Ascending aorta (tissue), 2 donors: ENCODE results near the gene STXBP1. TPM values are rescaled to one million over a fixed set of nuclear protein-coding genes. Genes with fewer than 3 reads are reported as not detected.

Experiments
- DNase-seq, 2 donors: peaks; one replicate each; pipeline ENCODE4 v3.0.0-alpha.2; 2019; ENCODE audit warnings: low spot score in 2 of 2
- H3K27ac ChIP-seq, 2 donors: fragments of 200-600 bp; sonication (generic); one replicate each; pipeline ENCODE4 v1.5.1; 2016 to 2017; ENCODE audit warnings: mild to moderate bottlenecking in 1 of 2
- H3K27me3 ChIP-seq: fragments of 200-600 bp; sonication (generic); one replicate; pipeline ENCODE4 v1.5.1; 2017
- H3K36me3 ChIP-seq, 2 donors: fragments of 200-600 bp; sonication (generic); one replicate each; pipeline ENCODE4 v1.5.1; 2016
- H3K4me1 ChIP-seq, 2 donors: fragments of 200-600 bp; sonication (generic); one replicate each; pipeline ENCODE4 v1.5.1; 2016 to 2017; ENCODE audit warnings: mild to moderate bottlenecking in 1 of 2
- H3K4me3 ChIP-seq, 2 donors: fragments of 200-600 bp; sonication (generic); one replicate each; pipeline ENCODE4 v1.5.1; 2016 to 2017; ENCODE audit warnings: mild to moderate bottlenecking in 1 of 2
- H3K9me3 ChIP-seq, 2 donors: fragments of 200-600 bp; sonication (generic); one replicate each; pipeline ENCODE4 v1.5.1; 2016
- CTCF ChIP-seq, 3 experiments: fragments of 200-600 bp in 2 of 3; fragments of 450-650 bp in 1 of 3; sonication (generic) in 2 of 3; IDR thresholded peaks; one replicate each; pipeline ENCODE4 v1.5.1; 2016 to 2019; ENCODE audit warnings: antibody characterized with exemption in 3 of 3, mild to moderate bottlenecking in 1 of 3, moderate library complexity in 1 of 3
- intact Hi-C: fragments of 100-400 bp; cut with DNase I; formaldehyde crosslinking; loops from one replicate; pipeline ENCODE4 v1.15.1; 2023
- total RNA-seq: library from RNA; depleted of rRNA; stranded (reverse); fragments of >200 nt; gene quantifications from one replicate; pipeline ENCODE4 v1.1.0, GENCODE V29; 2016

Gene STXBP1
- total RNA-seq, 1 donor from 2014 or later, result 29.3 TPM

- Histone ChIP-seq H3K4me1 (peaks cover 24 to 47% of the 10 kb centered on the region in 2 donors), H3K36me3 (no peaks in the 10 kb centered on the region), H3K27ac (peak overlapping the region; percentile 94 to 96), H3K4me3 (peak overlapping the region; percentile 97 to 99), H3K27me3 (no peaks in the 10 kb centered on the region), H3K9me3 (no peaks in the 10 kb centered on the region)
- intact Hi-C loops, result loop anchor here (1.0 to 2.0 kb wide), 2 partner anchors 10 to 16 kb away; no protein-coding TSS in a partner anchor
- no peak for TF ChIP-seq CTCF (IDR thresholded peaks at IDR 0.05)
- DNase-seq, result peak; percentile 41 to 91
Measured at GRCh38 chr9:127568971-127569885, 42.8 kb upstream of the STXBP1 start.

GRCh38 chr9:127569886-127570401 lies 42.1 kb upstream of the STXBP1 start:
- H3K4me3 ChIP-seq, result peak overlapping the region; percentile 97 to 99
- peak overlapping the region; percentile 94 to 96 for H3K27ac ChIP-seq
- peak in 1 of 2 donors; percentile 74 for DNase-seq
- intact Hi-C loops, result loop anchor here (1.0 to 10.0 kb wide), 3 partner anchors 9 to 345 kb away; no protein-coding TSS in a partner anchor
- no peaks in the 10 kb centered on the region for H3K27me3 ChIP-seq
- peaks cover 30 to 54% of the 10 kb centered on the region in 2 donors for H3K4me1 ChIP-seq
- H3K9me3 ChIP-seq, result no peaks in the 10 kb centered on the region
- H3K36me3 ChIP-seq, result no peaks in the 10 kb centered on the region
- no peak for TF ChIP-seq CTCF (IDR thresholded peaks at IDR 0.05)

- intact Hi-C loops, result loop anchor here (10.0 kb wide), 1 partner anchor 346 kb away; no protein-coding TSS in a partner anchor
- peak in 1 of 2 donors; percentile 67 for DNase-seq
- H3K36me3 ChIP-seq, result no peaks in the 10 kb centered on the region
- no peaks in the 10 kb centered on the region for H3K27me3 ChIP-seq
- no peak overlapping the region for H3K4me3 ChIP-seq
- H3K27ac ChIP-seq, result peak overlapping the region; percentile 94 to 96
- H3K4me1 ChIP-seq, result peaks cover 30 to 56% of the 10 kb centered on the region in 2 donors
- H3K9me3 ChIP-seq, result no peaks in the 10 kb centered on the region
- no peak for TF ChIP-seq CTCF (IDR thresholded peaks at IDR 0.05)
Measured at GRCh38 chr9:127570533-127571111, 41.5 kb upstream of the STXBP1 start.

- no peak for DNase-seq
- Histone ChIP-seq H3K36me3 (no peaks in the 10 kb centered on the region), H3K27ac (peak overlapping the region; percentile 94 to 96), H3K27me3 (no peaks in the 10 kb centered on the region), H3K4me3 (no peak overlapping the region), H3K4me1 (peaks cover 30 to 47% of the 10 kb centered on the region in 2 donors), H3K9me3 (no peaks in the 10 kb centered on the region)
- no peak for TF ChIP-seq CTCF (IDR thresholded peaks at IDR 0.05)
- intact Hi-C loops, result loop anchor here (10.0 kb wide), 1 partner anchor 347 kb away; no protein-coding TSS in a partner anchor
Measured at GRCh38 chr9:127571971-127572370, 40.1 kb upstream of the STXBP1 start.

GRCh38 chr9:127572961-127573721 lies 38.9 kb upstream of the STXBP1 start:
- Histone ChIP-seq H3K9me3 (no peaks in the 10 kb centered on the region), H3K36me3 (no peaks in the 10 kb centered on the region), H3K27me3 (no peaks in the 10 kb centered on the region), H3K4me3 (no peak overlapping the region), H3K27ac (peak overlapping the region; percentile 92 to 94), H3K4me1 (peaks cover 28 to 46% of the 10 kb centered on the region in 2 donors)
- DNase-seq, result no peak
- no peak for TF ChIP-seq CTCF (IDR thresholded peaks at IDR 0.05)
- intact Hi-C loops, result loop anchor here (10.0 kb wide), 1 partner anchor 348 kb away; no protein-coding TSS in a partner anchor
